Measurements from ENCODE around the gene IRF6.
A peak's percentile ranks its signal among the peaks of the same experiment; 100 is the strongest.

IRF6 gene

DNA sequence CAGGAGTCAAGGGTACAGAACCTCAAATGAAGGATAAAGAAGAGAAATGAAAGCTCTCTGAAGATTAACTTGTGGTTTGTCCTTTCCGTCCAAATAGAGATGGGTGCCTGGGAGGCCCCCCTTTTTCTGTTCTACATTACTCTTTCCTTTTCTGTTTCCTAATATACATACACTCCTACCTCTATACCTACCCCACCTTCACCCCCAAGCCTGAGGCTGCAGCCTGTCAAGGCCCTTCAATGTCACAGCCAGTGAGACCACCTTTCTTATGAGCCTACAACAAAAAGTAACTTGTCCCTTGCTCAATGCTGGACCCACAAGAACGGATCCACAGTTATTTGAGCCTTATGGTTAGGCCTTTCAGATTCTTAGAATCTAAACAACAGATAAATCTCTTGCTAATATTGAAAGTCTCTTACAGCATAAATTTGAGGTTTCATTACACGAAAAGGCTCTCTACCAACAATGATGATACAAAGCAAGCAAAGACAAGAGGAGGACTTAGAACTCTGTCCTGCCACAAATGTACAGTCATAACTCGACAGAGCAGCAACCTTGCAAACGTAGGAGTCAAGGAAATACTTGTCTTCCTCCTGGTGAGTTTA lies 54.2 kb downstream of the IRF6 start:
- no peaks in the 10 kb centered on the region for H3K9me2 ChIP-seq (replicated peaks; ENCODE audit: insufficient read depth, low read length)
- no peak for TF ChIP-seq EZH2phosphoT487 (conservative IDR thresholded peaks at IDR 0.05; ENCODE audit: low read length)
- TF ChIP-seq, protein P1, sequence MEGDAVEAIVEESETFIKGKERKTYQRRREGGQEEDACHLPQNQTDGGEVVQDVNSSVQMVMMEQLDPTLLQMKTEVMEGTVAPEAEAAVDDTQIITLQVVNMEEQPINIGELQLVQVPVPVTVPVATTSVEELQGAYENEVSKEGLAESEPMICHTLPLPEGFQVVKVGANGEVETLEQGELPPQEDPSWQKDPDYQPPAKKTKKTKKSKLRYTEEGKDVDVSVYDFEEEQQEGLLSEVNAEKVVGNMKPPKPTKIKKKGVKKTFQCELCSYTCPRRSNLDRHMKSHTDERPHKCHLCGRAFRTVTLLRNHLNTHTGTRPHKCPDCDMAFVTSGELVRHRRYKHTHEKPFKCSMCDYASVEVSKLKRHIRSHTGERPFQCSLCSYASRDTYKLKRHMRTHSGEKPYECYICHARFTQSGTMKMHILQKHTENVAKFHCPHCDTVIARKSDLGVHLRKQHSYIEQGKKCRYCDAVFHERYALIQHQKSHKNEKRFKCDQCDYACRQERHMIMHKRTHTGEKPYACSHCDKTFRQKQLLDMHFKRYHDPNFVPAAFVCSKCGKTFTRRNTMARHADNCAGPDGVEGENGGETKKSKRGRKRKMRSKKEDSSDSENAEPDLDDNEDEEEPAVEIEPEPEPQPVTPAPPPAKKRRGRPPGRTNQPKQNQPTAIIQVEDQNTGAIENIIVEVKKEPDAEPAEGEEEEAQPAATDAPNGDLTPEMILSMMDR (IDR thresholded peaks at IDR 0.05; ENCODE audit: insufficient read depth, low read length, poor library complexity, severe bottlenecking) = no peak
- no peak overlapping the region for H3K4me2 ChIP-seq (ENCODE audit: low read depth, low read length, poor library complexity, severe bottlenecking)
- H3K9me3 ChIP-seq (ENCODE audit: insufficient read depth, low read length) = no peaks in the 10 kb centered on the region
- peak overlapping the region; percentile 38 for H2AFZ ChIP-seq (ENCODE audit: low read depth, low read length, severe bottlenecking)
- H3K36me3 ChIP-seq (ENCODE audit: low read length) = no peaks in the 10 kb centered on the region
- H3K27me3 ChIP-seq (ENCODE audit: low read length) = no peaks in the 10 kb centered on the region
- H4K20me1 ChIP-seq (ENCODE audit: low read depth, low read length) = no peaks in the 10 kb centered on the region
- no peak overlapping the region for H3K9ac ChIP-seq (ENCODE audit: low read length)
- H3F3A ChIP-seq (ENCODE audit: insufficient read depth) = peaks cover 5% of the 10 kb centered on the region; the same call in 1 of the 2 replicates
- H3K4me3 ChIP-seq (ENCODE audit: insufficient read depth, low read length, poor library complexity, severe bottlenecking) = no peak overlapping the region
- H3K27ac ChIP-seq (ENCODE audit: low read depth, low read length) = no peak overlapping the region
- peaks cover 7% of the 10 kb centered on the region; the same call in 1 of the 2 replicates for H3K79me2 ChIP-seq (ENCODE audit: insufficient read depth, low read length)

DNA sequence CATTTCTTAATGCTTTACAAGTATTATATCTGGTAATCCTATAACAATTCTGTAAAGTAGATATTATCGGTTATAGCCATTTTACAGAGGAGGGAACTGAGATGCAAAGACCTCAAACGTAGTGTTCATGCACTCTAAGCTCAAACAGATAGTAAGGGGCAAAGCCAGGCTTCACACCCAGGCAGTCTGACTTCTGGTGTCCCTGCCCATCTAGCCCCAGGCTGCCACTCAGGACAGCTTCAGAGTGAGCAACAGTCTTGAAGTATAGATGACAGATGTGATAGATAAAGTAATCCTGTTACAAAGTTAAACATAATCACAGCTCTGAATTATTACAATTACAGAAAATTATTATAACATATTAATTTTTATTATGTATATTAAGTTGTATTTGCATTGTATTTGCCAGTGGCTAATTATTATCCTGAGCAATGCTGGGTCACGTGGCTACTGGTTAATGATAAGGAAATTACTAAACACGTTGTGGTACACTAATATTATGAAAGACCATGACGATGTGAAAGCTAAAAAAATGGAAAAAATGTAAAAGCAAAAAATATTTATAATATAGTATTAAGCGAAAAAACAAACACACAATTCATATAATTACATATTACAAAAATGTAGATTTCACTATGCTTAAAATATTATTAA lies 56.1 kb downstream of the IRF6 start:
- Histone ChIP-seq H4K20me1 (ENCODE audit: low read depth, low read length) (no peaks in the 10 kb centered on the region), H3K9me2 (replicated peaks; ENCODE audit: insufficient read depth, low read length) (no peaks in the 10 kb centered on the region), H3K27ac (ENCODE audit: low read depth, low read length) (no peak overlapping the region), H3K4me2 (ENCODE audit: low read depth, low read length, poor library complexity, severe bottlenecking) (no peak overlapping the region), H3K27me3 (ENCODE audit: low read length) (no peaks in the 10 kb centered on the region), H3K79me2 (ENCODE audit: insufficient read depth, low read length) (no peaks in the 10 kb centered on the region), H2AFZ (ENCODE audit: low read depth, low read length, severe bottlenecking) (no peak overlapping the region), H3K36me3 (ENCODE audit: low read length) (no peaks in the 10 kb centered on the region), H3K9me3 (ENCODE audit: insufficient read depth, low read length) (no peaks in the 10 kb centered on the region), H3K4me3 (ENCODE audit: insufficient read depth, low read length, poor library complexity, severe bottlenecking) (no peak overlapping the region), H3F3A (ENCODE audit: insufficient read depth) (peaks cover 10% of the 10 kb centered on the region; the same call in 1 of the 2 replicates), H3K9ac (ENCODE audit: low read length) (no peak overlapping the region)
- TF ChIP-seq EZH2phosphoT487 (conservative IDR thresholded peaks at IDR 0.05; ENCODE audit: low read length) = no peak
- TF ChIP-seq, protein P1 (IDR thresholded peaks at IDR 0.05; ENCODE audit: insufficient read depth, low read length, poor library complexity, severe bottlenecking) = no peak

DNA sequence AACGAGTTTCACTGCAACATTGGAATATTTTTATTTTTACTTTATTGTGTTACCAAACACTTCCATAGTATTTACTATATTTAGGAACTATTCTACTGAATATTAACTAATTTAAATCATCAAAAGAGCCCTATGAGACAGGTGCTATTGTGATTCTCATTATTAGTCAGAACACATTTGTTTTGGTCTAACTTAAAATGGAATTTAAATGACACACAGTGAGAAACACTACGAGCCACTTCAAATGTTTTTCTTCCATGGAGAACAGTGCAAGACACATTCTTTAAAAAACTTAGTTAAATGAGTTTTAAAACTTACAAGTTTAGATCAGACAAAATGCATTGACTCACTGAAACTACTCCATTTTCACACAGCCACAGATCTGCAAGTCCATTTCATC lies 56.7 kb downstream of the IRF6 start:
- H3K9ac ChIP-seq (ENCODE audit: low read length) = no peak overlapping the region
- no peak overlapping the region for H2AFZ ChIP-seq (ENCODE audit: low read depth, low read length, severe bottlenecking)
- H3K36me3 ChIP-seq (ENCODE audit: low read length) = no peaks in the 10 kb centered on the region
- TF ChIP-seq, protein P1 (IDR thresholded peaks at IDR 0.05; ENCODE audit: insufficient read depth, low read length, poor library complexity, severe bottlenecking) = no peak
- TF ChIP-seq EZH2phosphoT487 (conservative IDR thresholded peaks at IDR 0.05; ENCODE audit: low read length) = no peak
- H3K4me2 ChIP-seq (ENCODE audit: low read depth, low read length, poor library complexity, severe bottlenecking) = no peak overlapping the region
- H4K20me1 ChIP-seq (ENCODE audit: low read depth, low read length) = no peaks in the 10 kb centered on the region
- no peak overlapping the region for H3K4me3 ChIP-seq (ENCODE audit: insufficient read depth, low read length, poor library complexity, severe bottlenecking)
- H3K9me2 ChIP-seq (replicated peaks; ENCODE audit: insufficient read depth, low read length) = no peaks in the 10 kb centered on the region
- H3K27me3 ChIP-seq (ENCODE audit: low read length) = no peaks in the 10 kb centered on the region
- peaks cover 10% of the 10 kb centered on the region; the same call in 1 of the 2 replicates for H3F3A ChIP-seq (ENCODE audit: insufficient read depth)
- no peak overlapping the region for H3K27ac ChIP-seq (ENCODE audit: low read depth, low read length)
- no peaks in the 10 kb centered on the region for H3K9me3 ChIP-seq (ENCODE audit: insufficient read depth, low read length)
- no peaks in the 10 kb centered on the region for H3K79me2 ChIP-seq (ENCODE audit: insufficient read depth, low read length)

Data from SU-DHL-6 (cell line).